ENCODE results near the gene HOXA7.

The HOXA7 gene

GRCh38 chr7:27118580-27118979 lies 37.9 kb downstream of the HOXA7 start:
- TF ChIP-seq CTCF (IDR thresholded peaks at IDR 0.05; ENCODE audit: borderline replicate concordance, control extremely low read depth, extremely low read depth, insufficient read depth, missing control alignments): no peak
- in situ Hi-C loops (cut with MboI; ENCODE audit: low sequenced_read_pairs, unreplicated experiment): no loop called here
- no peak for DNase-seq (ENCODE audit: low spot score)

DNA sequence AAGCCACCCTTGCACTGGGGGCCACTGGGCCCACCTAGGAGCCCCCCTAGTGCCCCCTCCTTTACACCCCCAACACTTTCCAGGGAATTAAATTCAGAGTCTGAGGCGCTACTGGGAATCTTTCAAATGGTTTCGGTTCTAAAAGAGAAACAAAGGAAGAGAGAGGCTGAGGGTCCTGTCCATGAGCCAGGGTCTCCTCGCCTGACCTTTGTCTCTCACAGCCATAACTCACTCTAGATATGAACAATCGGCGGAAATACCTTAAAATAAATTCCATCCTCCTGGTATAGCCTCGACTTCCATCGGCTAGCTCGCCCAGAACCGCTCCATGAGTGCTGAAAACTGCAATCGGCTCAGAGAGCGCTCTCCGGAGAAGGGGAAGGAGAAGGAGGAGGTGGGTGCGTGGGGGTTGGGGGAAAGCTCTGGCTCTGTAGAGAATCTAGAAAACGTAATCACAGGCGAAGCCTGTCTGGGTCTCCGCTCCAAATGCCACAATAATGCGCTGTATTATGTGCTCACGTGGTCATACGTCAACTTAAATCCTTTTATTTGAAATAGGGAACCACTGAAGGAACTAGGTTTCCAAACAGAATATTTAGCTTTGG lies 38.5 kb downstream of the HOXA7 start:
- TF ChIP-seq CTCF (IDR thresholded peaks at IDR 0.05; ENCODE audit: borderline replicate concordance, control extremely low read depth, extremely low read depth, insufficient read depth, missing control alignments): no peak
- DNase-seq (ENCODE audit: low spot score): no peak
- in situ Hi-C loops (cut with MboI; ENCODE audit: low sequenced_read_pairs, unreplicated experiment): no loop called here

- TF ChIP-seq CTCF (IDR thresholded peaks at IDR 0.05; ENCODE audit: borderline replicate concordance, control extremely low read depth, extremely low read depth, insufficient read depth, missing control alignments): no peak
- no peak for DNase-seq (ENCODE audit: low spot score)
- in situ Hi-C loops (cut with MboI; ENCODE audit: low sequenced_read_pairs, unreplicated experiment): no loop called here
Measured at GRCh38 chr7:27116962-27117886, 39.3 kb downstream of the HOXA7 start.

- TF ChIP-seq CTCF (IDR thresholded peaks at IDR 0.05; ENCODE audit: borderline replicate concordance, control extremely low read depth, extremely low read depth, insufficient read depth, missing control alignments): no peak
- DNase-seq (ENCODE audit: low spot score): no peak
- in situ Hi-C loops (cut with MboI; ENCODE audit: low sequenced_read_pairs, unreplicated experiment): no loop called here
Measured at GRCh38 chr7:27116031-27116961, 40.2 kb downstream of the HOXA7 start.

- in situ Hi-C loops (cut with MboI; ENCODE audit: low sequenced_read_pairs, unreplicated experiment): no loop called here
- TF ChIP-seq CTCF (IDR thresholded peaks at IDR 0.05; ENCODE audit: borderline replicate concordance, control extremely low read depth, extremely low read depth, insufficient read depth, missing control alignments): no peak
- DNase-seq (ENCODE audit: low spot score): no peak
Measured at GRCh38 chr7:27115221-27116026, 41.1 kb downstream of the HOXA7 start.

Data from GM13976 (cell line).